ENCODE results near the gene CNDP1.

DNA sequence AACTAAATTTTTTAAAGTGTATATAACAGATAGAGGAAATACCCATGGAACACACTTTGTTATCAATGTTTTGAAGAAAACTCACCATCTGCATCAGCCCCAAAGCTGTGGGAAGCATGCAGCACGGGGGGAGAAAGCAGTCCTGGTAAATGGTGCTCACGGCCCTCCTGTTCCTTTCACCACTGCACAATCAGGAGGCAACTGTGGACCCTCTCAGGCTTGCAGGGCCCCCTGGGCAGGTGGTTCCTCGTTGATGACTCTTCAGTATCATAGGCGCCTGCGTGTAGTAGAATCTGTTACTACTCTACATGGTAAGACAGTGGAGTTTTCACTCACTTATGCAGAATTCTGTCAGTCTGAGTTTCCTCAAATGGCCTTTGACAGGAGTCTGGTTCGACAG, 4.9 kb upstream of the CNDP1 start:
- TF ChIP-seq, protein P1, sequence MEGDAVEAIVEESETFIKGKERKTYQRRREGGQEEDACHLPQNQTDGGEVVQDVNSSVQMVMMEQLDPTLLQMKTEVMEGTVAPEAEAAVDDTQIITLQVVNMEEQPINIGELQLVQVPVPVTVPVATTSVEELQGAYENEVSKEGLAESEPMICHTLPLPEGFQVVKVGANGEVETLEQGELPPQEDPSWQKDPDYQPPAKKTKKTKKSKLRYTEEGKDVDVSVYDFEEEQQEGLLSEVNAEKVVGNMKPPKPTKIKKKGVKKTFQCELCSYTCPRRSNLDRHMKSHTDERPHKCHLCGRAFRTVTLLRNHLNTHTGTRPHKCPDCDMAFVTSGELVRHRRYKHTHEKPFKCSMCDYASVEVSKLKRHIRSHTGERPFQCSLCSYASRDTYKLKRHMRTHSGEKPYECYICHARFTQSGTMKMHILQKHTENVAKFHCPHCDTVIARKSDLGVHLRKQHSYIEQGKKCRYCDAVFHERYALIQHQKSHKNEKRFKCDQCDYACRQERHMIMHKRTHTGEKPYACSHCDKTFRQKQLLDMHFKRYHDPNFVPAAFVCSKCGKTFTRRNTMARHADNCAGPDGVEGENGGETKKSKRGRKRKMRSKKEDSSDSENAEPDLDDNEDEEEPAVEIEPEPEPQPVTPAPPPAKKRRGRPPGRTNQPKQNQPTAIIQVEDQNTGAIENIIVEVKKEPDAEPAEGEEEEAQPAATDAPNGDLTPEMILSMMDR (IDR thresholded peaks at IDR 0.05), result no peak
- no peak for TF ChIP-seq POLR2A (IDR thresholded peaks at IDR 0.05)
